Vagina (tissue), 2 donors: ENCODE results near the gene CFAP52. TPM values are rescaled to one million over a fixed set of nuclear protein-coding genes. Genes with fewer than 3 reads are reported as not detected.

Experiments used
- DNase-seq, 2 donors: peaks; one replicate each; pipeline ENCODE4 v3.0.0-alpha.2; 2017; ENCODE audit errors: extremely low spot score in 2 of 2
- H3K27ac ChIP-seq: fragments of 200-600 bp; sonication (generic); one replicate; pipeline ENCODE4 v1.5.1; 2019
- H3K27me3 ChIP-seq: fragments of 200-600 bp; sonication (generic); one replicate; pipeline ENCODE4 v1.5.1; 2019
- H3K36me3 ChIP-seq, 2 donors: fragments of 200-600 bp; sonication (generic); one replicate each; pipeline ENCODE4 v1.5.1; 2017 to 2019
- H3K4me1 ChIP-seq: fragments of 200-600 bp; sonication (generic); one replicate; pipeline ENCODE4 v1.5.1; 2019
- H3K4me3 ChIP-seq, 2 donors: fragments of 200-600 bp; sonication (generic); 1 replicate in 1 of 2; 2 replicates in 1 of 2; pipeline ENCODE4 v1.5.1; 2016 to 2019
- H3K9me3 ChIP-seq: fragments of 200-600 bp; sonication (generic); one replicate; pipeline ENCODE4 v1.5.1; 2019
- CTCF ChIP-seq, 3 experiments: fragments of 450-650 bp in 2 of 3; fragments of 200-600 bp in 1 of 3; sonication (generic) in 1 of 3; IDR thresholded peaks; one replicate each; pipeline ENCODE4 v1.5.1; 2017 to 2019; ENCODE audit warnings: antibody characterized with exemption in 3 of 3, mild to moderate bottlenecking in 2 of 3, moderate library complexity in 2 of 3
- POLR2A ChIP-seq, 2 donors: fragments of 450-650 bp; IDR thresholded peaks; one replicate each; pipeline ENCODE4 v1.6.1; 2017; ENCODE audit warnings: antibody characterized with exemption in 2 of 2, mild to moderate bottlenecking in 2 of 2, moderate library complexity in 2 of 2
- POLR2AphosphoS5 ChIP-seq, 2 donors: sonication (generic); formaldehyde crosslinking; IDR thresholded peaks; one replicate each; pipeline ENCODE4 v1.9.0; 2017; ENCODE audit warnings: antibody characterized with exemption in 2 of 2, mild to moderate bottlenecking in 2 of 2, low read depth in 1 of 2; ENCODE audit not compliant: insufficient read depth in 1 of 2
- intact Hi-C: fragments of 100-400 bp; cut with DNase I; formaldehyde crosslinking; loops from one replicate; pipeline ENCODE4 v1.15.1; 2023
- total RNA-seq: library from RNA; depleted of rRNA; stranded (reverse); fragments of >200 nt; gene quantifications from one replicate; pipeline ENCODE4 v1.2.3, GENCODE V29; 2016

CFAP52 gene
- total RNA-seq, 1 donor from 2014 or later = 2.5 TPM

GRCh38 chr17:9611557-9611956, 35.1 kb downstream of the CFAP52 start:
- intact Hi-C loops = no loop called here
- Histone ChIP-seq H3K4me3 (no peak overlapping the region), H3K4me1 (no peaks in the 10 kb centered on the region), H3K27ac (no peak overlapping the region), H3K9me3 (no peaks in the 10 kb centered on the region), H3K36me3 (no peaks in the 10 kb centered on the region), H3K27me3 (no peaks in the 10 kb centered on the region)
- TF ChIP-seq POLR2A (IDR thresholded peaks at IDR 0.05) = no peak
- TF ChIP-seq CTCF (IDR thresholded peaks at IDR 0.05) = no peak
- no peak for TF ChIP-seq POLR2AphosphoS5 (IDR thresholded peaks at IDR 0.05; ENCODE audit: insufficient read depth in 1 of 2, low read depth in 1 of 2)
- DNase-seq = no peak

GRCh38 chr17:9612006-9612405, 35.6 kb downstream of the CFAP52 start:
- intact Hi-C loops = no loop called here
- no peaks in the 10 kb centered on the region for H3K4me1 ChIP-seq
- H3K9me3 ChIP-seq = no peaks in the 10 kb centered on the region
- no peak overlapping the region for H3K27ac ChIP-seq
- H3K36me3 ChIP-seq = no peaks in the 10 kb centered on the region
- no peak for TF ChIP-seq POLR2A (IDR thresholded peaks at IDR 0.05)
- no peak for TF ChIP-seq CTCF (IDR thresholded peaks at IDR 0.05)
- no peak for TF ChIP-seq POLR2AphosphoS5 (IDR thresholded peaks at IDR 0.05; ENCODE audit: insufficient read depth in 1 of 2, low read depth in 1 of 2)
- H3K27me3 ChIP-seq = no peaks in the 10 kb centered on the region
- no peak for DNase-seq
- H3K4me3 ChIP-seq = no peak overlapping the region

- no peak for TF ChIP-seq CTCF (IDR thresholded peaks at IDR 0.05)
- no peak for TF ChIP-seq POLR2A (IDR thresholded peaks at IDR 0.05)
- no peak for TF ChIP-seq POLR2AphosphoS5 (IDR thresholded peaks at IDR 0.05; ENCODE audit: insufficient read depth in 1 of 2, low read depth in 1 of 2)
- H3K9me3 ChIP-seq = no peaks in the 10 kb centered on the region
- no peaks in the 10 kb centered on the region for H3K4me1 ChIP-seq
- no peak overlapping the region for H3K4me3 ChIP-seq
- H3K27ac ChIP-seq = no peak overlapping the region
- H3K36me3 ChIP-seq = no peaks in the 10 kb centered on the region
- no peak for DNase-seq
- H3K27me3 ChIP-seq = no peaks in the 10 kb centered on the region
- intact Hi-C loops = no loop called here
Measured at GRCh38 chr17:9615486-9615885, 39.0 kb downstream of the CFAP52 start.

- Histone ChIP-seq H3K36me3 (no peaks in the 10 kb centered on the region), H3K4me1 (no peaks in the 10 kb centered on the region), H3K27ac (no peak overlapping the region), H3K27me3 (no peaks in the 10 kb centered on the region), H3K9me3 (peaks cover 6% of the 10 kb centered on the region), H3K4me3 (no peak overlapping the region)
- DNase-seq = no peak
- TF ChIP-seq CTCF (IDR thresholded peaks at IDR 0.05) = no peak
- TF ChIP-seq POLR2AphosphoS5 (IDR thresholded peaks at IDR 0.05; ENCODE audit: insufficient read depth in 1 of 2, low read depth in 1 of 2) = no peak
- no peak for TF ChIP-seq POLR2A (IDR thresholded peaks at IDR 0.05)
- intact Hi-C loops = no loop called here
Measured at GRCh38 chr17:9622961-9623360, 46.5 kb downstream of the CFAP52 start.

GRCh38 chr17:9628509-9628908, 52.1 kb downstream of the CFAP52 start:
- Histone ChIP-seq H3K4me1 (no peaks in the 10 kb centered on the region), H3K9me3 (peaks cover 6% of the 10 kb centered on the region), H3K36me3 (no peaks in the 10 kb centered on the region), H3K27me3 (no peaks in the 10 kb centered on the region), H3K4me3 (no peak overlapping the region), H3K27ac (no peak overlapping the region)
- no peak for DNase-seq
- TF ChIP-seq POLR2AphosphoS5 (IDR thresholded peaks at IDR 0.05; ENCODE audit: insufficient read depth in 1 of 2, low read depth in 1 of 2) = no peak
- TF ChIP-seq CTCF (IDR thresholded peaks at IDR 0.05) = no peak
- TF ChIP-seq POLR2A (IDR thresholded peaks at IDR 0.05) = no peak
- intact Hi-C loops = no loop called here
